Left kidney (tissue), 2 donors: ENCODE data around the gene TBX5. TPM values are rescaled to one million over a fixed set of nuclear protein-coding genes. Genes with fewer than 3 reads are reported as not detected.

ENCODE experiments used
- DNase-seq: peaks from one replicate; pipeline ENCODE4 v3.0.0-alpha.2; 2013
- polyA plus RNA-seq: library from polyadenylated mRNA; unstranded; fragments of 120-200 nt; gene quantifications from one replicate; pipeline ENCODE4 v1.2.1, GENCODE V29; 2013; ENCODE audit not compliant: insufficient read length

The TBX5 gene
- polyA plus RNA-seq, 1 donor, result not detected

DNA sequence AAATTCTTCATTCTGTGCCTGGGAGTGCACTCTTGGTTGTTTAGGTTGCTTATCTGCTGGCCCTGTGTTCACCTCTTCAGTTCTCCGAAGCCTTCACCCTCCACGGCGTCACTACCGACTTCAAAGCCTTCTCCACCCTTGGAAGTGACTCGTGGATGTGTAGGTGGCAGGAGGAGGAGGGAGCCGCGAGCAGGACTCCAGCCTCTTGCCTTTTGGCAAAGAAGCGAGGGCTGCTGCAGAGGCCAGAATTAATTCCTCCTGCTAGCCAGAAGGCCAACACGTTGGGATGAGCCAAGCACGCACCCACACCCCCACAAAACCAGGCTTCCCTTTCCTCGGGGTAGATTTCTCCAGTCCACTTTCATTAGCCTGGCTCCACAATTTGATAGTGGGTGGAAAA lies 86.5 kb downstream of the TBX5 start:
- DNase-seq, result no peak

DNA sequence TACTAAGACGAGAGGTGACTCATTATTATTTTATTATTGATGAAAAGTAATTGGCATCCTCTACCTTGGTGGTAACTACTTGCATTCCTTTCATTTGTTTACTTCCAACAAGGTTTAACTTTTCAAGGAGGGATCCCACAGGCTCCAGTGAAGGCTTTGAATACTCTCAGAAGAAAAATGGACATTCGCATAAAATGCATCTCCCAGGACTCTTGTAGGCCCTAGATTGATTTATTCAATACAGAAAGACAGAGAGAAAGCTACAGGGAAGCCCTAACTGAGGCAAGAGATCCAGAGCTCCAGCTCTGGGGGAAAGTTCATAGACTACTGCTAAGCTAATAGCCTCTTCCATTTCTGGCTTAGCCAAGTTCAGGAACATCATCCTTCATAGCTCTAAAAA lies 87.0 kb downstream of the TBX5 start:
- no peak for DNase-seq

DNA sequence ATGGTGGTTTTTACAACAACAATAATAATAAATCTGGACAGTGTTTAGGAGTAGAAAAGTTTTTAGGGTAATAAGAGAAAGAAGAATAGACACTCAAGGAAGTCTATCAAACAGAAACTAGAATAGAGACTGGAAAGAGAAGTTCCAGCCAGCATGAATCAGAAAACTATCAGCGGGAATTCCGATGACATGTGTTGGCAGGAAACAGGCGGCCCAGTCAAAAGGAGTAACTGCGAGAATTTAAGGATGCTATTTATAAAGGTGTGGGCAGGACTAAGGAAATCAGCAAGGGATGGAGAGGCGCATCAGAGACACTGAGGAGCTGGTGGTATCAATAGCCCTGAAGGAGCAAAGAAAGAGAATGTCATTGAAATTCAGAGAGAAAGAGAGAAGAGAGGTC lies 89.9 kb downstream of the TBX5 start:
- no peak for DNase-seq

DNA sequence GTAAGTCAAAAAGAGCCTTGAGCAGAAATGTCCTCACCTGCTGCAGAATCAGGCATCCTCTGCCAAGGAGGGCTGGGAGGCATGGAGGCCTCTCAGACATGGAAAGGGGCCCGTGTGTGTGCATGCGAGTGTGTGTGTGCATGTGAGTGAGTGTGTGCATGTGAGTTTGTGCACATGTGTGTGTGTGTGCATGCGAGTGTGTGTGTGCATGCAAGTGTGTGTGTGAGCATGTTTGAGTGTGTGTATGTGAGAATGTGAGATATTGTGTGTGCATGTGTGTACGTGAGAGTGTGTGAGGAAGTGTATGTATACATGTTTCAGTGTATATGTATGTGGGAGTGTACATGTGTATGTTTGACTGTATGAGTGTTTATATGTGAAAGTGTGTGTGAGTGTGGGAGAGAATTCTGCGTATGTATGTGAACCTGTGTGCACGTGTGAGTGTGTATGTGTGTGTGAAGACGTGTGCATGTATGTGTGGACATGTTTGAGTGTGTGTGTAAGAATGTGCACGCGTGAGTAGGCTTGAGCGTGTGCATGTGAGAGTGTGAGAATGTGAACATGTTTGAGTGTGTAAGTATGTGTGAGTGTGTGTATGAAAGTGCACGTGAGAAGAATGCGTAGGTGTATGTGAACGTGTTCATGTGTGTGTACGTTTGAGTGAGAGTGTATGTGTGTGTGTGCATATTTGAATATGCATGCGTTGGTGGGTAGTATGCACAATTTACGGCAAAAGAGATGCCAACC lies 90.8 kb downstream of the TBX5 start:
- no peak for DNase-seq

DNA sequence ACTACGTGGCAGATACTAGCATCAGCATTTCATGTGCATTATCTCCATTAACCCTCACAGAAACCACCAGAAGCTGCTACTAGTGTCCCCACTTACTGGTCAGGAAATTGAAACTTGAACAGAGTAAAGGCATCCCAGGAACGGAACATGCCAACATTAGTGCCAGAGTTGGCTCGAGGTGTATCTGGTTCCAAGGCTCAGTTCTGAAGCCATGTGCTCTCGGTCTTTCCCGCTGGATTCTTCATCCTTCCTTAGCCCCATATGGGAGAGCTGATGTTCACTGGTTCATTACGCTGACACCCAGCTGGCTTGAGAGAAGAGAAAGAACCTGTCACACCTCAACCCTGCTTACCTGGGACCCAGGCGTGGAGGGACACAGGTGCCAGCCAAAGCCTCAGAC lies 91.5 kb downstream of the TBX5 start:
- DNase-seq, result no peak

DNA sequence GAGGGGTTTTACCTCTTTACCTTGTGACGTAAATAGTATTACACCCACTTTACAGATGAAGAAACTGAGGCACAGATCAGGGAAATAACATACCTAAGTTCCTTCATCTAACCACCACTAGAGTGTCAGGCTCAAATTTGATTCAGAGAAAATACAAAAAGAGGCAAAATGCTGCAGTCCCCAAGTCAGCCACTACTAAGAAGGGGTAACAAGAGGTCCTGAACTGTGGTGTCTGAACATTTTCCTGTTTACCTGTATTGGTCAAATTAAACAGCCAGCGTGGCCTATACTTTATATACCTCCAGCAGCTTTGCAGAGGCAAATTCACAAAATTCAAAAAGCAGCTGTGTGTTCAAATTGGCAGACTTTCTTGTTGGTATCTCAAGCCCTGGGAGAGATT lies 92.0 kb downstream of the TBX5 start:
- DNase-seq, result no peak

DNA sequence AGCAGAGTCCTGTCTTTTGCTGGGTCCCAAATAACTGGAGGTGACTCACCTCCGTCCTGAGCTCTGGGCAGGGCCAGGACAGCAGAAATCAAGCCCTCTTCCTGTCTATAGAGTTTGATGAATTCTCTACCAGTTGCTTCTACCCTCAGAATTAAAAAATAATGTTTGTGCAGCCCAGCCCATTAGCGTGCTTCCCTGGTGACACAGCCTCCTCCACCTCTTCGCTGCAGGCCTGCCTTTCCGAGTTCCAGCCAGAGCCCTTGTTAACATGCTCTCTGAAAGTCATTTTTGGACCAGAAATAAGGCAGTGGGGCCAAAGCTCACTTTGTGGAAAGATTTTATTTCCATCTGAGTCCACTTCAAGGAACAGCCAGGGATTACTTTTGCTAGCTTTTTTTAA lies 94.0 kb downstream of the TBX5 start:
- DNase-seq, result no peak

DNA sequence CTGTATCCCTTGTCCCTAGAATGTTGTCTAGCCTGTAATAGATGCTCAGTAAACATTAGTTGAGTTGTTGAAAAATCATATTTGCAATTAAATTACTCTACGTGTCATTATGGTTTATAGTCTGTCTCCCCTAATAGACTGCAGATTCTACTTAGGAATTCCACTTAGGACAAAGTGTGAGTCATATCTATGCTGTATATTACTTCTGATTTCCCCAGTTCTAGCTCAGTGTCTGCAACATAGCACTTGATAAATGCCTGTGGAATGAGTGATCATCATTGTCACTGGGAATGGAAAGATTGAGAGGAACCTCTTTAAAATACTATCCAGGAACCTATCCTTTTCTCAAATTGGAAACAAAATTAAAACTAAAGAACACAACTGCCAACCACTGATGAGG lies 99.3 kb downstream of the TBX5 start:
- no peak for DNase-seq

DNA sequence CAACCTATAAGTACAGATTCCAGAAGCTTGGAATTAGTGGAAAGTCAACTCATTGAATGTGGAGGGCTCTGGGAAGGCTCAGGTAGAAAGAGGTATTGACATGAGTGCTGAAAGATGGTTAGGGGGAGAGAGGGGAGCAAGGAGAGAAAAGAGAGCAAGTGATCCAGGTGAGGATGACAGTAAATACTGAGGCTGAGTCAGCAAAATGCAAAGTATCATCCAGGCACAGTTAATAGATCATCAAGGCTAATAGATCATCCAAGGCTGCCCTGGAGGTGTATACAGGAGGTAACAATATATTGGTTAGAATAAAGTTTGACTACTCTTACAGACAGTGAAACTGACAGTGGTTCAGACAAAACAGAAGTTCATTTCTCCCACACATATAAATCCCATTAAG lies 100.5 kb downstream of the TBX5 start:
- no peak for DNase-seq
